ENCODE results near the gene SLC2A4.

SLC2A4 gene

DNA sequence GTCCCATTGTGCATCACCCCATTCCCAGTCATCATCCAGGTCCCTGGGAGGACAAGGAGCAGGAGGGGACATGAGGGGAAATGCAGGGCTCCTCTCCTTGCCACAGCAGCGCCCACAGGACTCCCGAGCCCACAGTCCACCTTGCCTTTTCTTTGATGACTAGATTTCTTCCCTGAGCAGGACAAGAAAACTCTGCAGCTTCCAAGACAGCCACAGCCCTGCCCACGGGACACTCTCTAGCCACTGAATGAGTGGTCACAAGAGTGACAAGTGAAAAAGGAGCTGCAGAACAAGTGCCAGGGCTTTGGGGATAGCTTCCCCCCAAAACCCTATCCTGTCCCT, 42.9 kb downstream of the SLC2A4 start:
- Histone ChIP-seq H3K27ac (replicated peaks) (no peak overlapping the region), H3K4me3 (replicated peaks; ENCODE audit: insufficient read depth, low read length) (no peak overlapping the region), H3K27me3 (ENCODE audit: insufficient read depth, poor library complexity, severe bottlenecking) (no peaks in the 10 kb centered on the region)
- TF ChIP-seq GABPA (IDR thresholded peaks at IDR 0.05; ENCODE audit: low read depth) (no peak), SPI1 (IDR thresholded peaks at IDR 0.05; ENCODE audit: borderline replicate concordance, low read depth) (no peak), POLR2AphosphoS5 (IDR thresholded peaks at IDR 0.05; ENCODE audit: low read depth) (no peak)
- TF ChIP-seq, protein P1, sequence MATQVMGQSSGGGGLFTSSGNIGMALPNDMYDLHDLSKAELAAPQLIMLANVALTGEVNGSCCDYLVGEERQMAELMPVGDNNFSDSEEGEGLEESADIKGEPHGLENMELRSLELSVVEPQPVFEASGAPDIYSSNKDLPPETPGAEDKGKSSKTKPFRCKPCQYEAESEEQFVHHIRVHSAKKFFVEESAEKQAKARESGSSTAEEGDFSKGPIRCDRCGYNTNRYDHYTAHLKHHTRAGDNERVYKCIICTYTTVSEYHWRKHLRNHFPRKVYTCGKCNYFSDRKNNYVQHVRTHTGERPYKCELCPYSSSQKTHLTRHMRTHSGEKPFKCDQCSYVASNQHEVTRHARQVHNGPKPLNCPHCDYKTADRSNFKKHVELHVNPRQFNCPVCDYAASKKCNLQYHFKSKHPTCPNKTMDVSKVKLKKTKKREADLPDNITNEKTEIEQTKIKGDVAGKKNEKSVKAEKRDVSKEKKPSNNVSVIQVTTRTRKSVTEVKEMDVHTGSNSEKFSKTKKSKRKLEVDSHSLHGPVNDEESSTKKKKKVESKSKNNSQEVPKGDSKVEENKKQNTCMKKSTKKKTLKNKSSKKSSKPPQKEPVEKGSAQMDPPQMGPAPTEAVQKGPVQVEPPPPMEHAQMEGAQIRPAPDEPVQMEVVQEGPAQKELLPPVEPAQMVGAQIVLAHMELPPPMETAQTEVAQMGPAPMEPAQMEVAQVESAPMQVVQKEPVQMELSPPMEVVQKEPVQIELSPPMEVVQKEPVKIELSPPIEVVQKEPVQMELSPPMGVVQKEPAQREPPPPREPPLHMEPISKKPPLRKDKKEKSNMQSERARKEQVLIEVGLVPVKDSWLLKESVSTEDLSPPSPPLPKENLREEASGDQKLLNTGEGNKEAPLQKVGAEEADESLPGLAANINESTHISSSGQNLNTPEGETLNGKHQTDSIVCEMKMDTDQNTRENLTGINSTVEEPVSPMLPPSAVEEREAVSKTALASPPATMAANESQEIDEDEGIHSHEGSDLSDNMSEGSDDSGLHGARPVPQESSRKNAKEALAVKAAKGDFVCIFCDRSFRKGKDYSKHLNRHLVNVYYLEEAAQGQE (IDR thresholded peaks at IDR 0.05; ENCODE audit: insufficient replicate concordance, low read depth): no peak
- TF ChIP-seq, protein P2, sequence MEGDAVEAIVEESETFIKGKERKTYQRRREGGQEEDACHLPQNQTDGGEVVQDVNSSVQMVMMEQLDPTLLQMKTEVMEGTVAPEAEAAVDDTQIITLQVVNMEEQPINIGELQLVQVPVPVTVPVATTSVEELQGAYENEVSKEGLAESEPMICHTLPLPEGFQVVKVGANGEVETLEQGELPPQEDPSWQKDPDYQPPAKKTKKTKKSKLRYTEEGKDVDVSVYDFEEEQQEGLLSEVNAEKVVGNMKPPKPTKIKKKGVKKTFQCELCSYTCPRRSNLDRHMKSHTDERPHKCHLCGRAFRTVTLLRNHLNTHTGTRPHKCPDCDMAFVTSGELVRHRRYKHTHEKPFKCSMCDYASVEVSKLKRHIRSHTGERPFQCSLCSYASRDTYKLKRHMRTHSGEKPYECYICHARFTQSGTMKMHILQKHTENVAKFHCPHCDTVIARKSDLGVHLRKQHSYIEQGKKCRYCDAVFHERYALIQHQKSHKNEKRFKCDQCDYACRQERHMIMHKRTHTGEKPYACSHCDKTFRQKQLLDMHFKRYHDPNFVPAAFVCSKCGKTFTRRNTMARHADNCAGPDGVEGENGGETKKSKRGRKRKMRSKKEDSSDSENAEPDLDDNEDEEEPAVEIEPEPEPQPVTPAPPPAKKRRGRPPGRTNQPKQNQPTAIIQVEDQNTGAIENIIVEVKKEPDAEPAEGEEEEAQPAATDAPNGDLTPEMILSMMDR (IDR thresholded peaks at IDR 0.05; ENCODE audit: insufficient read depth, low read length): no peak
- no peak for DNase-seq (ENCODE audit: low read depth in 1 of 2, low spot score in 1 of 2)

DNA sequence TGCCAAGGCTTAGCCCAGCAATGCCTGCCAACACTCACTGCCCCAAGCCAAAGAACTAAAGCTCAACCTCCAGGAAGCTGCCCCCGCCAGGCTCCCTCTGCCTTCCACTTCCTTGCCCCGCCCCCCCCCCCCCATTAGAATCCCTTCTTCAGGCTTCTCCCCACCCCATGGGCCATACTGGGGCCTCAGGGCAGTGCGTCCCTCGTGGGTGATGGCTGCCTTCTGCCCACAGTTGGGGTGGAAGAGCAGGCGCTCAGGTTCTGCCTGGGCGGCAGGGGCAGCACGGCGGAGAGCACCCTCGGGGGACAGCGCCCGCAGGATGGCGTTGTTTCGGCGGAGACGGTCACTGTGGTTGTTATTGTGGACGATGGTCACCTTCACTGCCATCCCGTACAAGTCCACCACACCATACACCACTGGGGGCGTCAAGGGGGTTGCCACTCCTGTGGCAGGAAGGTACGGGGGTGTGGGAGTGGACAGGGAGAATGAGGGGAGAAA, 43.6 kb downstream of the SLC2A4 start:
- Histone ChIP-seq H3K27ac (replicated peaks) (no peak overlapping the region), H3K27me3 (ENCODE audit: insufficient read depth, poor library complexity, severe bottlenecking) (no peaks in the 10 kb centered on the region), H3K4me3 (replicated peaks; ENCODE audit: insufficient read depth, low read length) (no peak overlapping the region)
- TF ChIP-seq POLR2AphosphoS5 (IDR thresholded peaks at IDR 0.05; ENCODE audit: low read depth): no peak
- TF ChIP-seq GABPA (IDR thresholded peaks at IDR 0.05; ENCODE audit: low read depth): no peak
- no peak for TF ChIP-seq SPI1 (IDR thresholded peaks at IDR 0.05; ENCODE audit: borderline replicate concordance, low read depth)
- TF ChIP-seq, protein P2 (IDR thresholded peaks at IDR 0.05; ENCODE audit: insufficient read depth, low read length): no peak
- TF ChIP-seq, protein P1 (IDR thresholded peaks at IDR 0.05; ENCODE audit: insufficient replicate concordance, low read depth): no peak
- no peak for DNase-seq (ENCODE audit: low read depth in 1 of 2, low spot score in 1 of 2)

DNA sequence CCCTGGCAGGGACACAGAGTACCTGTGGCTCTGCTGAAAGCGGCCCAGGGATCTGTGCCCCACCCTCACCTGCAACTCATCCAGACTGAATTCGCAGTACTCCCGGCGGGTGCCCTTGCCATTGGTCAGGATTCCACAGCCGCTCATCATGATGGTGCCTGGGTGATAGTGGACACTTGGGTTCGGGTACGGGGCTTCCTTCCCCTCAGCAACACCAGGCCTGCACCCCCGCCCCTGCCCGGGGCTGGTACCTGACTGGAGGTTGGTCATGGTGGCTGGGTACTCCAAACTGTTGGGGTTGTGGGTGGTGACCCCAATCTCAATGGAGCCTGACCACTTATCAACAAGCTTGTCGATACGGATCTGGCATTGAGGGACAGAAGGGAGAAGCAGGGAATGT, 44.7 kb downstream of the SLC2A4 start:
- DNase-seq (ENCODE audit: low read depth in 1 of 2, low spot score in 1 of 2): no peak
- TF ChIP-seq, protein P1 (IDR thresholded peaks at IDR 0.05; ENCODE audit: insufficient replicate concordance, low read depth): no peak
- TF ChIP-seq GABPA (IDR thresholded peaks at IDR 0.05; ENCODE audit: low read depth) (no peak), SPI1 (IDR thresholded peaks at IDR 0.05; ENCODE audit: borderline replicate concordance, low read depth) (no peak), POLR2AphosphoS5 (IDR thresholded peaks at IDR 0.05; ENCODE audit: low read depth) (no peak)
- TF ChIP-seq, protein P2 (IDR thresholded peaks at IDR 0.05; ENCODE audit: insufficient read depth, low read length): no peak
- Histone ChIP-seq H3K27me3 (ENCODE audit: insufficient read depth, poor library complexity, severe bottlenecking) (no peaks in the 10 kb centered on the region), H3K27ac (replicated peaks) (no peak overlapping the region), H3K4me3 (replicated peaks; ENCODE audit: insufficient read depth, low read length) (no peak overlapping the region)

Data from HL-60 (cell line).